GM23248 (cell line): ENCODE data around the gene CIAO1. TPM values are rescaled to one million over a fixed set of nuclear protein-coding genes. Genes with fewer than 3 reads are reported as not detected.

Experiments used
- DNase-seq: peaks from one replicate; pipeline ENCODE4 v3.0.0-alpha.2; 2015
- H2AFZ ChIP-seq: fragments of 200-600 bp; sonication (generic); 2 replicates; pipeline ENCODE4 v1.6.1; 2016; ENCODE audit warnings: antibody characterized with exemption
- H3F3A ChIP-seq: fragments of 200-600 bp; sonication (generic); 2 replicates; pipeline ENCODE4 v1.6.1; 2016; ENCODE audit warnings: mild to moderate bottlenecking, antibody characterized with exemption, mixed run types; ENCODE audit not compliant: insufficient read depth
- H3K27ac ChIP-seq: fragments of 200-600 bp; sonication (generic); 2 replicates; pipeline ENCODE4 v1.5.1; 2016; ENCODE audit warnings: mild to moderate bottlenecking
- H3K27me3 ChIP-seq: fragments of 200-600 bp; sonication (generic); replicated peaks from 2 replicates; pipeline ENCODE4 v1.6.1; 2016; ENCODE audit warnings: mild to moderate bottlenecking; ENCODE audit not compliant: insufficient read depth
- H3K36me3 ChIP-seq: fragments of 200-600 bp; sonication (generic); 2 replicates; pipeline ENCODE4 v1.6.1; 2016; ENCODE audit warnings: low read depth, mild to moderate bottlenecking
- H3K4me1 ChIP-seq: fragments of 200-600 bp; sonication (generic); 2 replicates; pipeline ENCODE4 v1.6.1; 2016; ENCODE audit warnings: mild to moderate bottlenecking; ENCODE audit not compliant: insufficient read depth
- H3K4me2 ChIP-seq: fragments of 200-600 bp; sonication (generic); one replicate; pipeline ENCODE4 v1.6.1; 2016; ENCODE audit warnings: mild to moderate bottlenecking; ENCODE audit not compliant: unreplicated experiment
- H3K4me3 ChIP-seq: fragments of 200-600 bp; sonication (generic); 2 replicates; pipeline ENCODE4 v1.5.1; 2016; ENCODE audit warnings: mild to moderate bottlenecking
- H3K79me2 ChIP-seq: fragments of 200-600 bp; sonication (generic); 2 replicates; pipeline ENCODE4 v1.6.1; 2016; ENCODE audit warnings: mild to moderate bottlenecking; ENCODE audit not compliant: insufficient read depth
- H3K9ac ChIP-seq: fragments of 200-600 bp; sonication (generic); 2 replicates; pipeline ENCODE4 v1.6.1; 2016; ENCODE audit warnings: mild to moderate bottlenecking
- H3K9me2 ChIP-seq: fragments of 200-600 bp; sonication (generic); 2 replicates; pipeline ENCODE4 v1.6.1; 2016; ENCODE audit warnings: mixed run types, mild to moderate bottlenecking, moderate library complexity; ENCODE audit not compliant: insufficient read depth
- H3K9me3 ChIP-seq: fragments of 200-600 bp; sonication (generic); one replicate; pipeline ENCODE4 v1.6.1; 2017; ENCODE audit warnings: low read depth
- H4K20me1 ChIP-seq: fragments of 200-600 bp; sonication (generic); 2 replicates; pipeline ENCODE4 v1.6.0; 2016; ENCODE audit not compliant: insufficient read depth
- EZH2 ChIP-seq: fragments of 200-600 bp; sonication (generic); IDR thresholded peaks from 2 replicates; pipeline ENCODE4 v1.6.1; 2018; ENCODE audit warnings: antibody characterized with exemption, mild to moderate bottlenecking; ENCODE audit not compliant: insufficient read depth, poor library complexity, severe bottlenecking
- EZH2phosphoT487 ChIP-seq: fragments of 200-600 bp; sonication (generic); IDR thresholded peaks from 2 replicates; pipeline ENCODE4 v1.6.1; 2018; ENCODE audit warnings: antibody characterized with exemption, moderate library complexity, mild to moderate bottlenecking, low read depth; ENCODE audit not compliant: insufficient read depth
- WGBS, 2 experiments: methylation state at CpG; one replicate each; pipeline ENCODE4 v1.1.6; 2015 to 2017; ENCODE audit warnings: low lambda C conversion rate in 2 of 2, low coverage in 1 of 2; ENCODE audit errors: missing lambda C conversion rate in 2 of 2; 5-methylcytosine and 5-hydroxymethylcytosine counted together
- in situ Hi-C: fragments of 300-500 bp; cut with MboI; formaldehyde crosslinking; loops from 2 replicates; pipeline ENCODE4 v1.15.0; 2020
- polyA plus RNA-seq: library from polyadenylated mRNA; unstranded; fragments of >200 nt; fragmentation: Nextera tagmentation; extraction: Ambion mirVana; gene quantifications from 2 replicates; pipeline ENCODE4 v1.2.1, GENCODE V29; 2016
- total RNA-seq: library from RNA; depleted of rRNA; stranded (reverse); fragments of >200 nt; shearing (Covaris generic); gene quantifications from 2 replicates; pipeline ENCODE4 v1.2.3, GENCODE V29; 2014

Gene CIAO1
- total and polyA plus RNA-seq, 2 experiments from 2014 or later = 69.3 to 126 TPM

DNA sequence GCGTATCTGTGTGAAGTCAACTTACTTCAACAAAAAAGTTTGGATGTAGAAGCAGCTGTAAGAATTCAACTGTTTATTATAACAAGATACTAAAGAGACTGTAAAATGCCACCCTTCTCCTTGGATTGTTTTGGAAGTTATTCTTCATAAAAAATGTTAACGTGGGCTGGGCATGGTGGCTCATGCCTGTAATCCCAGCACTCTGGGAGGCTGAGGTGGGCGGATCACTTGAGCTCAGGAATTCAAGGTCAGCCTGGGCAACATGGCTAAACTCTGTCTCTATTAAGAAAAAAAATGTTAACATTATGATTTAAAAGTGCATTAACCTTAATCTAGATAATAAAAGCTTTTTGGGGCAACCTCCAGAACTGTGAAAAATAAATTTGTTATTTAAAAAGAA, 7.7 kb downstream of the CIAO1 start:
- H3K27ac ChIP-seq = peak overlapping the region; percentile 44
- no peaks in the 10 kb centered on the region for H3K9me2 ChIP-seq
- H3K9me3 ChIP-seq = no peaks in the 10 kb centered on the region
- 61 to 64% methylated on average over 3 of the region's 3 CpGs for WGBS, 2 experiments
- H2AFZ ChIP-seq = no peak overlapping the region
- peaks cover 2% of the 10 kb centered on the region; the same call in 1 of the 2 replicates for H3K79me2 ChIP-seq
- H3K4me2 ChIP-seq = no peak overlapping the region
- no peaks in the 10 kb centered on the region for H3K27me3 ChIP-seq
- H3K36me3 ChIP-seq = peaks cover 36% of the 10 kb centered on the region; the same call in 1 of the 2 replicates
- 0 out of 2 replicates have a peak overlapping the region, but pooled peaks have one; percentile 0 for H3K9ac ChIP-seq
- H4K20me1 ChIP-seq = no peaks in the 10 kb centered on the region
- no peak overlapping the region for H3K4me3 ChIP-seq
- in situ Hi-C loops = loop anchor here (25.0 kb wide), 1 partner anchor 261 kb away; no protein-coding TSS in a partner anchor
- H3F3A ChIP-seq = peaks cover 59% of the 10 kb centered on the region
- DNase-seq = peak; percentile 38
- H3K4me1 ChIP-seq = peaks cover 12% of the 10 kb centered on the region
- TF ChIP-seq EZH2 (no peak), EZH2phosphoT487 (no peak)

DNA sequence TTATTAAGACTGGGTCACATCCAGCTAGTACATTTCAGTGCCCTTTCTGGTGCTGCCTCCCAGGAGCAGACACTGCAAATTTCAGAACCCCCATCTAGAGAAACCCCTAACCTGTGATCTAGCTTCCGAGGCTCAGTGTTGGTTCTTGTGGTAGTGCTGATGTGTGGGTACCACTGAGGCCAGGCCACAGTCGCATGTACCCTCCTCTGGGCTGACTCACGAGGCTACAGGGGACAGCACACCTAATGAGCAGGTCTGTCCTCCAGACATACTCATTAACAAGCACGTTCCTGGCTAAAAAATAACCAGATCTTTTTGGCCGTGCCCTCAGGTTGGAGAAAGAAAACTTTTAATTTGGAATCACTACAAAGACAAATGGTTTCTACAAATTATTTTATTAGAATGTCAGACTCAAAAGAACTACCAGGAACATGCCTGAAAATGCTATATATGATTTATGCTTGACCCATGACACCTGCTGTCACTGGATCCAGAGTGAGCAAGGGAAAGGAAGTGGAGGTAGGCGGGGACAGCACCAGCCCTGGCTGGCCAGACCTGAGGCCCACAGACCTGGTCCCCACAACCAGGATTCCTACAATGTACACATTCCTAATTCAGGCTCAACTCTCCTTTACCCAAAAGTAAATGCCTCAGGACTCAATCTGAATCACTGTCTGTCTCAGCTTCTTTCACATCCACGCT, 8.5 kb downstream of the CIAO1 start:
- Histone ChIP-seq H3K4me1 (peaks cover 12% of the 10 kb centered on the region), H3K4me3 (no peak overlapping the region), H3K9me2 (no peaks in the 10 kb centered on the region), H3K4me2 (no peak overlapping the region), H3K27ac (peak overlapping the region; percentile 44), H3K79me2 (no peaks in the 10 kb centered on the region), H4K20me1 (no peaks in the 10 kb centered on the region), H3K27me3 (no peaks in the 10 kb centered on the region), H3K9ac (no peak overlapping the region), H3F3A (peaks cover 52% of the 10 kb centered on the region), H3K9me3 (no peaks in the 10 kb centered on the region), H3K36me3 (peaks cover 44% of the 10 kb centered on the region; the same call in 1 of the 2 replicates), H2AFZ (no peak overlapping the region)
- TF ChIP-seq EZH2 = no peak
- TF ChIP-seq EZH2phosphoT487 = no peak
- in situ Hi-C loops = loop anchor here (25.0 kb wide), 2 partner anchors 238 to 262 kb away; partner anchors contain the start of gene NEURL3
- WGBS, 2 experiments = 56 to 60% methylated on average over 7 of the region's 7 CpGs
- DNase-seq = no peak

DNA sequence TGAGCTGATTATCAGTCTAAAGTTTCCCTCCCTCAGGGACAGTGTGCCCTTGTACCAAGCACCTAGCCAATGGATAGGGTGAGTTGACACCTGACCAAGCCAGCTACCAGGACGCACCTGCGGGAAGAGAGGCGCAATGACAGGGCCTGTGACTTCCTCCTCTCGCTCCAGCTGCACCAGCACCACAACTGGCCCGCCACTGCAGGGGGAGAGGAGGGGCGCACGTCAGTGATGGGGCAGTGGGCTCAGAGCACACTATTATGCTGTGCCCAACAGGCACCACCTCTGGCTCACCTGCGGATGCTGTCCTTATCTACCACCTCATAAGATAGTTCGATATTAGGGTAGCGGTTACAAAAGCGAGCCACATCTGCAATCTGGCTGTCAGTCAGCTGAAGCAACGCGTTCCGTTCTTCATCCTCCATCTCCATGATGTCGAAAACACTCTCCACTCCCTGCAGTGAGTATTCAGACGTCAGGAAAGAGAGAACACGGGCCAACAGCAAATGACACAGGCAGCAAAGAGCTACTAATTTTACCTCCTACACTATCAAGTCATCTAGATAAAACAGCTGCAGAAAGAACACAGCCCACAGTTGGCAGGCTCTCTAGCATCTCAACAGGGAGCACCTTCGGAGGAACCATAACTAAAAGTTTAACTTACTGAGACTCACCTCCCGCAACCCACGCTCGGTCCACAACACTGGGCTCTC, 10.9 kb downstream of the CIAO1 start:
- no peak overlapping the region for H3K4me2 ChIP-seq
- H2AFZ ChIP-seq = no peak overlapping the region
- DNase-seq = no peak
- H3F3A ChIP-seq = peaks cover 43% of the 10 kb centered on the region
- H3K4me3 ChIP-seq = no peak overlapping the region
- TF ChIP-seq EZH2 (no peak), EZH2phosphoT487 (no peak)
- H3K9me3 ChIP-seq = no peaks in the 10 kb centered on the region
- no peak overlapping the region for H3K9ac ChIP-seq
- no peaks in the 10 kb centered on the region for H4K20me1 ChIP-seq
- H3K36me3 ChIP-seq = peaks cover 44% of the 10 kb centered on the region; the same call in 1 of the 2 replicates
- H3K4me1 ChIP-seq = peaks cover 12% of the 10 kb centered on the region
- no peaks in the 10 kb centered on the region for H3K9me2 ChIP-seq
- in situ Hi-C loops = loop anchor here (25.0 kb wide), 1 partner anchor 235 kb away; the partner anchor contains the start of gene NEURL3
- WGBS, 2 experiments = 88 to 91% methylated on average over 21 of the region's 21 CpGs
- H3K79me2 ChIP-seq = no peaks in the 10 kb centered on the region
- H3K27ac ChIP-seq = no peak overlapping the region
- no peaks in the 10 kb centered on the region for H3K27me3 ChIP-seq

DNA sequence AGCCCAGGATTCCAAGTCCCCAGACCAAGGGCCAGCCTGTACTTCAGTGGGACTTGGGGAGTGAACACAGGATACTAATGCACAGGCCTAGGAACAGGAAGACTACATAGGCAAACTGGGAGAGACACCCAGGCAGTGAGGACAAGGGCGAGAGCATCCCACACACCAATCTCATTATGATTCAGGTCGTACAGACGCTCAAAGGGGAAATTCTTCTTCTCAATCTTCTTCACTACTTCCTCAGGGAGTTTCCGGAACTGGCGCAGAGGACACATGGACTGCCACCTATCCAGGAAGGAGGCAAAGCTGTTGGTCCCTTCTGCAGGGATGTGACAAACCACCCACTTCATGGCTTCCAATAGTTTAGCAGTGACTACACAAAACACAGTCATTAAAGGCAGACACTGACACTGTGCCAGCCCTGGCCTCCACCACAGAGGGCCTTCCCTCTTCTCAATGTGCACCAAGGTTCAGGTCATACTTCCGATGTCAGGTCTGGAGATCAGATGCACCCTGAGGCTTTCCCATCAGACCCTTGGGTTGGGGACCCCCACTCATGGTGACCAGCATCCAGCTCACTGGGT, 21.3 kb downstream of the CIAO1 start:
- H3K27ac ChIP-seq = no peak overlapping the region
- no peak for TF ChIP-seq EZH2
- no peak for TF ChIP-seq EZH2phosphoT487
- H2AFZ ChIP-seq = no peak overlapping the region
- in situ Hi-C loops = loop anchor here (25.0 kb wide), 1 partner anchor 225 kb away; the partner anchor contains the start of gene NEURL3
- peaks cover 48% of the 10 kb centered on the region for H3K36me3 ChIP-seq
- no peaks in the 10 kb centered on the region for H3K4me1 ChIP-seq
- H3F3A ChIP-seq = no peaks in the 10 kb centered on the region
- no peaks in the 10 kb centered on the region for H3K9me2 ChIP-seq
- no peak overlapping the region for H3K4me3 ChIP-seq
- DNase-seq = no peak
- WGBS, 2 experiments = 93 to 97% methylated on average over 6 of the region's 6 CpGs
- no peak overlapping the region for H3K9ac ChIP-seq
- H3K4me2 ChIP-seq = no peak overlapping the region
- H3K27me3 ChIP-seq = no peaks in the 10 kb centered on the region
- no peaks in the 10 kb centered on the region for H4K20me1 ChIP-seq
- no peaks in the 10 kb centered on the region for H3K9me3 ChIP-seq
- no peaks in the 10 kb centered on the region for H3K79me2 ChIP-seq
